ENCODE measurements around the gene TMEM239. TPM values are rescaled to one million over a fixed set of nuclear protein-coding genes. Genes with fewer than 3 reads are reported as not detected.

TMEM239 gene
- total RNA-seq, 4 donors from 2014 or later, result not detected

GRCh38 chr20:2817891-2818595 is 1.9 kb downstream of the TMEM239 start:
- peaks cover 0 to 18% (median 13%) of the 10 kb centered on the region in 4 donors for H3K4me1 ChIP-seq
- WGBS, result 72% methylated on average over 6 of the region's 7 CpGs
- no peak for DNase-seq (ENCODE audit: extremely low spot score)
- no peak for TF ChIP-seq POLR2A (IDR thresholded peaks at IDR 0.05; ENCODE audit: low read depth)
- TF ChIP-seq EP300 (IDR thresholded peaks at IDR 0.05), result no peak
- TF ChIP-seq POLR2AphosphoS5 (IDR thresholded peaks at IDR 0.05), result no peak
- no peaks in the 10 kb centered on the region for H3K36me3 ChIP-seq
- H3K27me3 ChIP-seq, result peaks cover 0 to 61% (median 17%) of the 10 kb centered on the region in 4 donors
- intact Hi-C loops (cut with DNase I), result no loop called here
- H3K27ac ChIP-seq (replicated peaks in 1 of 4), result no peak overlapping the region
- no peak overlapping the region for H3K4me3 ChIP-seq
- no peaks in the 10 kb centered on the region for H3K9me3 ChIP-seq

- Histone ChIP-seq H3K4me1 (peaks cover 0 to 14% (median 13%) of the 10 kb centered on the region in 4 donors), H3K9me3 (no peaks in the 10 kb centered on the region), H3K27ac (replicated peaks in 1 of 4) (no peak overlapping the region), H3K27me3 (peaks cover 0 to 61% (median 16%) of the 10 kb centered on the region in 4 donors), H3K36me3 (no peaks in the 10 kb centered on the region), H3K4me3 (no peak overlapping the region)
- DNase-seq (ENCODE audit: extremely low spot score), result no peak
- intact Hi-C loops (cut with DNase I), result no loop called here
- WGBS, result 38% methylated on average over 32 of the region's 32 CpGs
- no peak for TF ChIP-seq EP300 (IDR thresholded peaks at IDR 0.05)
- TF ChIP-seq POLR2A (IDR thresholded peaks at IDR 0.05; ENCODE audit: low read depth), result no peak
- TF ChIP-seq POLR2AphosphoS5 (IDR thresholded peaks at IDR 0.05), result no peak
Observed at GRCh38 chr20:2820084-2820895, 4.1 kb downstream of the TMEM239 start.

- Histone ChIP-seq H3K27ac (replicated peaks in 1 of 4) (no peak overlapping the region), H3K9me3 (no peaks in the 10 kb centered on the region), H3K4me3 (no peak overlapping the region), H3K4me1 (peaks cover 0 to 14% (median 13%) of the 10 kb centered on the region in 4 donors), H3K27me3 (peaks cover 0 to 67% (median 17%) of the 10 kb centered on the region in 4 donors), H3K36me3 (no peaks in the 10 kb centered on the region)
- WGBS, result 29% methylated on average over 32 of the region's 68 CpGs
- intact Hi-C loops (cut with DNase I), result no loop called here
- TF ChIP-seq POLR2A (IDR thresholded peaks at IDR 0.05; ENCODE audit: low read depth) (no peak), CTCF (IDR thresholded peaks at IDR 0.05) (no peak), EP300 (IDR thresholded peaks at IDR 0.05) (no peak), POLR2AphosphoS5 (IDR thresholded peaks at IDR 0.05) (no peak)
- DNase-seq (ENCODE audit: extremely low spot score), result no peak
Observed at GRCh38 chr20:2820896-2821869, 5.0 kb downstream of the TMEM239 start.

- TF ChIP-seq EP300 (IDR thresholded peaks at IDR 0.05) (no peak), CTCF (IDR thresholded peaks at IDR 0.05) (no peak), POLR2A (IDR thresholded peaks at IDR 0.05; ENCODE audit: low read depth) (no peak), POLR2AphosphoS5 (IDR thresholded peaks at IDR 0.05) (no peak)
- Histone ChIP-seq H3K4me3 (no peak overlapping the region), H3K27ac (replicated peaks in 1 of 4) (no peak overlapping the region)
Observed at GRCh38 chr20:2822073-2822472, 5.9 kb downstream of the TMEM239 start.

GRCh38 chr20:2825761-2826160 is 9.6 kb downstream of the TMEM239 start:
- Histone ChIP-seq H3K27me3 (peaks cover 0 to 52% (median 9%) of the 10 kb centered on the region in 4 donors), H3K36me3 (no peaks in the 10 kb centered on the region), H3K4me3 (no peak overlapping the region), H3K27ac (replicated peaks in 1 of 4) (no peak overlapping the region), H3K9me3 (no peaks in the 10 kb centered on the region), H3K4me1 (peaks cover 0 to 8% (median 7%) of the 10 kb centered on the region in 4 donors)
- WGBS, result 94% methylated on average over 2 of the region's 2 CpGs
- TF ChIP-seq POLR2A (IDR thresholded peaks at IDR 0.05; ENCODE audit: low read depth) (no peak), EP300 (IDR thresholded peaks at IDR 0.05) (no peak), CTCF (IDR thresholded peaks at IDR 0.05) (no peak), POLR2AphosphoS5 (IDR thresholded peaks at IDR 0.05) (no peak)
- DNase-seq (ENCODE audit: extremely low spot score), result no peak
- intact Hi-C loops (cut with DNase I), result no loop called here

More at GRCh38 chr20:2822073-2822472, 5.9 kb downstream of the TMEM239 start:
- DNase-seq (ENCODE audit: extremely low spot score), result no peak
- H3K27me3 ChIP-seq, result peaks cover 0 to 67% (median 20%) of the 10 kb centered on the region in 4 donors
- intact Hi-C loops (cut with DNase I), result no loop called here
- H3K4me1 ChIP-seq, result peaks cover 0 to 14% (median 13%) of the 10 kb centered on the region in 4 donors
- H3K9me3 ChIP-seq, result no peaks in the 10 kb centered on the region
- WGBS, result 40% methylated on average over 5 of the region's 5 CpGs
- no peaks in the 10 kb centered on the region for H3K36me3 ChIP-seq

Measured in esophagus muscularis mucosa (tissue), 4 donors.